HepG2 (cell line): ENCODE data around the gene PIEZO1.

Source experiments
- YEATS4 ChIP-seq: sonication (generic); formaldehyde crosslinking; IDR thresholded peaks from 2 replicates; pipeline ENCODE4 v1.4.0; 2020; ENCODE audit warnings: missing genetic modification reagents, borderline replicate concordance
- ZNF672 ChIP-seq: sonication (generic); formaldehyde crosslinking; IDR thresholded peaks from 2 replicates; pipeline ENCODE4 v1.8.1; 2022; ENCODE audit warnings: missing genetic modification reagents

DNA sequence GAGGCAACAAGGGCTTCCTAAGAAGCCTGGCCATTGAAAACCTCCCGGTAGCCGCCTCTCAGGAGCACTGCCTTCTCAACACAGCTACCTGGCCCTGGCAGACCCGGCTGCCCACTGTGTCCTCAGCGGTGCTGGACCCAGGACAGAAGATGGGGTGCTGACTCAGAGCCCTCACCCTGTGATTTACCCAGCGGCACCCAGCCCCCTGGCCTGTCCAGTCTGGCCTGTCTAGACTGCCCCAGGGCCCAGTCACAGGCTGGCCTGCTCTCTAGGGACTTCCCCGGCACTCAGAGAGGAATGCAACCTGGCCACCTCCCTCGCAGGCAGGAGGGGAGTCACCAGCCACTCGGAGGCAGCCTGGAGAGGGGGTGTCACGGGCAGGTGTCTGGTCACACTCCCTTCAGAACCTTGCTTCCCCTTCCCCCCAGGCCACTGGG lies 20.1 kb downstream of the PIEZO1 start:
- no peak for TF ChIP-seq ZNF672 (CRISPR knock-in tag)
- TF ChIP-seq YEATS4: no peak
